A673 (cell line): ENCODE results near the gene LRRC52. TPM values are rescaled to one million over a fixed set of nuclear protein-coding genes. Genes with fewer than 3 reads are reported as not detected.
"Not testable (repeated sequence)": the region's sequence is repeated elsewhere in the genome, so short reads cannot be mapped to it uniquely, and the experiment has no call there.

Experiments
- BruUV-seq: library from RNA; stranded (reverse); fragments of 400-500 nt; replicated peaks from 2 replicates; lab custom pipeline; 2021; lab: Mats Ljungman, UMichigan
- CTCF ChIA-PET: fragments of 300-600 bp; sonication (Branson Sonifier 250); formaldehyde crosslinking; loops from one replicate; lab custom pipeline; 2022; ENCODE audit warnings: antibody characterized with exemption; lab: Charles Lee
- POLR2A ChIA-PET: fragments of 300-600 bp; sonication (Branson Sonifier 250); formaldehyde crosslinking; loops from one replicate; lab custom pipeline; 2022; ENCODE audit warnings: antibody characterized with exemption; ENCODE audit not compliant: low non-redundant PET; lab: Charles Lee
- DNase-seq: peaks from one replicate; pipeline ENCODE4 v3.0.0-alpha.2; 2015; ENCODE audit warnings: low spot score
- H3K27ac ChIP-seq: fragments of 200-600 bp; sonication (generic); 2 replicates; pipeline ENCODE4 v1.5.1; 2016; ENCODE audit warnings: mixed run types, low read depth, mild to moderate bottlenecking, mixed read lengths, antibody characterized with exemption, low read length; ENCODE audit not compliant: poor library complexity, severe bottlenecking
- H3K27me3 ChIP-seq: fragments of 200-600 bp; sonication (generic); replicated peaks from 2 replicates; pipeline ENCODE4 v1.6.1; 2017; ENCODE audit warnings: mixed run types, low read depth, mild to moderate bottlenecking, mixed read lengths, antibody characterized with exemption, low read length; ENCODE audit not compliant: insufficient read depth, poor library complexity
- H3K36me3 ChIP-seq: fragments of 200-600 bp; sonication (generic); 2 replicates; pipeline ENCODE4 v1.6.1; 2016; ENCODE audit warnings: mixed run types, mild to moderate bottlenecking, mixed read lengths, antibody characterized with exemption, low read length; ENCODE audit not compliant: insufficient read depth, poor library complexity, severe bottlenecking
- H3K4me1 ChIP-seq: fragments of 200-600 bp; sonication (generic); 2 replicates; pipeline ENCODE4 v1.6.1; 2017; ENCODE audit warnings: mixed run types, mild to moderate bottlenecking, mixed read lengths, antibody characterized with exemption, low read length; ENCODE audit not compliant: insufficient read depth, poor library complexity, severe bottlenecking
- H3K4me3 ChIP-seq: fragments of 200-600 bp; sonication (generic); 2 replicates; pipeline ENCODE4 v1.5.1; 2016; ENCODE audit warnings: low read depth, mixed run types, mild to moderate bottlenecking, mixed read lengths, low read length; ENCODE audit not compliant: poor library complexity, severe bottlenecking
- H3K9me3 ChIP-seq: fragments of 200-600 bp; sonication (generic); 2 replicates; pipeline ENCODE4 v1.6.1; 2016; ENCODE audit warnings: mixed run types, low read depth, mild to moderate bottlenecking, mixed read lengths, antibody characterized with exemption, low read length; ENCODE audit not compliant: poor library complexity, severe bottlenecking
- EZH2 ChIP-seq: fragments of 200-600 bp; sonication (generic); IDR thresholded peaks from 2 replicates; pipeline ENCODE4 v1.6.1; 2017; ENCODE audit warnings: borderline replicate concordance, low read depth, mild to moderate bottlenecking, mixed read lengths, antibody characterized with exemption, low read length; ENCODE audit not compliant: poor library complexity, severe bottlenecking
- intact Hi-C: fragments of 100-400 bp; cut with micrococcal nuclease; formaldehyde crosslinking; loops from one replicate; pipeline ENCODE4 v1.10.0; 2022; ENCODE audit not compliant: unreplicated experiment
- total RNA-seq: library from RNA; stranded (reverse); gene quantifications from 2 replicates; pipeline ENCODE4 v1.2.3, GENCODE V29; 2021
- TF ChIP-seq, protein P1 (sequence below): fragments of 300-800, 200-600 bp; sonication (generic); conservative IDR thresholded peaks from 2 replicates; pipeline ENCODE4 v1.5.1; 2017; ENCODE audit warnings: low read depth, mild to moderate bottlenecking, antibody characterized with exemption, low read length, moderate library complexity, mixed read lengths

Gene LRRC52
- total RNA-seq, 1 experiment from 2014 or later, result not detected

GRCh38 chr1:165605246-165605645, 61.4 kb downstream of the LRRC52 start:
- POLR2A ChIA-PET, result no interaction called here
- H3K36me3 ChIP-seq, result no peaks in the 10 kb centered on the region
- intact Hi-C loops, result no loop called here
- no peaks in the 10 kb centered on the region for H3K27me3 ChIP-seq
- BruUV-seq, result no TSS peak
- no peak overlapping the region for H3K4me3 ChIP-seq
- no peaks in the 10 kb centered on the region for H3K4me1 ChIP-seq
- H3K27ac ChIP-seq, result no peak overlapping the region
- no peak for DNase-seq
- TF ChIP-seq EZH2, result no peak
- TF ChIP-seq, protein P1, sequence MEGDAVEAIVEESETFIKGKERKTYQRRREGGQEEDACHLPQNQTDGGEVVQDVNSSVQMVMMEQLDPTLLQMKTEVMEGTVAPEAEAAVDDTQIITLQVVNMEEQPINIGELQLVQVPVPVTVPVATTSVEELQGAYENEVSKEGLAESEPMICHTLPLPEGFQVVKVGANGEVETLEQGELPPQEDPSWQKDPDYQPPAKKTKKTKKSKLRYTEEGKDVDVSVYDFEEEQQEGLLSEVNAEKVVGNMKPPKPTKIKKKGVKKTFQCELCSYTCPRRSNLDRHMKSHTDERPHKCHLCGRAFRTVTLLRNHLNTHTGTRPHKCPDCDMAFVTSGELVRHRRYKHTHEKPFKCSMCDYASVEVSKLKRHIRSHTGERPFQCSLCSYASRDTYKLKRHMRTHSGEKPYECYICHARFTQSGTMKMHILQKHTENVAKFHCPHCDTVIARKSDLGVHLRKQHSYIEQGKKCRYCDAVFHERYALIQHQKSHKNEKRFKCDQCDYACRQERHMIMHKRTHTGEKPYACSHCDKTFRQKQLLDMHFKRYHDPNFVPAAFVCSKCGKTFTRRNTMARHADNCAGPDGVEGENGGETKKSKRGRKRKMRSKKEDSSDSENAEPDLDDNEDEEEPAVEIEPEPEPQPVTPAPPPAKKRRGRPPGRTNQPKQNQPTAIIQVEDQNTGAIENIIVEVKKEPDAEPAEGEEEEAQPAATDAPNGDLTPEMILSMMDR, result no peak
- H3K9me3 ChIP-seq, result no peaks in the 10 kb centered on the region
- CTCF ChIA-PET, result no interaction called here

GRCh38 chr1:165606676-165607075, 62.9 kb downstream of the LRRC52 start:
- CTCF ChIA-PET, H3K4me1 ChIP-seq, H3K9me3 ChIP-seq, H3K4me3 ChIP-seq, H3K27me3 ChIP-seq, DNase-seq, H3K27ac ChIP-seq, intact Hi-C loops, POLR2A ChIA-PET, H3K36me3 ChIP-seq, BruUV-seq: not testable (repeated sequence)

DNA sequence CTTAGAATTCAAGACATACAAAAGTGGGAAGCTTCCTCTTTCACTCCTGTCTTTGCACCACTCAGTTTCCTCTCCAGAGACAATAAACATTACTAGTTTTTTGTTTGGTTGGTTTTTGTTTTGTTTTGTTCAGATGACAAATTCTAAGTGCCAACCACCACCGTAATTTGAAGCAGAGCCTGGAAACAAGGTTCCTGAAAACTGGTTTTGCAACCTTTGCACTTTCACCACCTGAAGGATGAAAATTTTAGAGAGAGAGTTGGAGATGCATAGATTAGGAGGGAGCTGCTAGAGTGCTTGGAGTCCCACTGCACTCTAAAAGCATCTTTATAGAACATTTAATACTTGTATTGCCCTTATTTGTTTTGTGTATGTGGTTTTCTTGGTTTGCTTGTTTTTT, 67.1 kb downstream of the LRRC52 start:
- intact Hi-C loops, result no loop called here
- Histone ChIP-seq H3K9me3 (no peaks in the 10 kb centered on the region), H3K27me3 (no peaks in the 10 kb centered on the region), H3K4me1 (no peaks in the 10 kb centered on the region), H3K27ac (no peak overlapping the region), H3K4me3 (no peak overlapping the region), H3K36me3 (no peaks in the 10 kb centered on the region)
- no peak for DNase-seq
- no TSS peak for BruUV-seq
- CTCF ChIA-PET, result interaction anchor here (0.6 kb wide), 1 partner anchor 85 kb away, joined by 3 read pairs; no protein-coding TSS in a partner anchor
- TF ChIP-seq, protein P1, result no peak
- no peak for TF ChIP-seq EZH2
- POLR2A ChIA-PET, result no interaction called here

GRCh38 chr1:165612062-165612461, 68.3 kb downstream of the LRRC52 start:
- Histone ChIP-seq H3K4me1 (no peaks in the 10 kb centered on the region), H3K9me3 (no peaks in the 10 kb centered on the region), H3K27me3 (no peaks in the 10 kb centered on the region), H3K27ac (no peak overlapping the region), H3K36me3 (no peaks in the 10 kb centered on the region), H3K4me3 (no peak overlapping the region)
- POLR2A ChIA-PET, result no interaction called here
- no TSS peak for BruUV-seq
- CTCF ChIA-PET, result no interaction called here
- DNase-seq, result no peak
- intact Hi-C loops, result no loop called here
- no peak for TF ChIP-seq EZH2
- TF ChIP-seq, protein P1, result no peak

Other genes starting within 250 kb of the LRRC52 start
- gene LMX1A, start 187.3 kb upstream of the LRRC52 start, total RNA-seq, result not detected in 2 replicates
- gene RXRG, start 98.9 kb upstream of the LRRC52 start, total RNA-seq, result not detected in 2 replicates
- 150 and 155 TPM in 2 replicates for gene MGST3, start 87.2 kb downstream of the LRRC52 start, total RNA-seq
- 81.7 and 83.0 TPM in 2 replicates for gene ALDH9A1, start 154.6 kb downstream of the LRRC52 start, total RNA-seq
- gene TMCO1, start 224.9 kb downstream of the LRRC52 start, total RNA-seq, result 95.7 and 116 TPM in 2 replicates